HG03457 (cell line): ENCODE measurements around the gene MDFI.

Source experiments
- ATAC-seq: cut with Tn5 transposase; IDR thresholded peaks from one replicate; pipeline ENCODE4 v1.9.1; 2021; ENCODE audit warnings: moderate number of reproducible peaks; ENCODE audit not compliant: unreplicated experiment

The MDFI gene

GRCh38 chr6:41630946-41631345 lies 7.3 kb upstream of the MDFI start:
- ATAC-seq = no peak

DNA sequence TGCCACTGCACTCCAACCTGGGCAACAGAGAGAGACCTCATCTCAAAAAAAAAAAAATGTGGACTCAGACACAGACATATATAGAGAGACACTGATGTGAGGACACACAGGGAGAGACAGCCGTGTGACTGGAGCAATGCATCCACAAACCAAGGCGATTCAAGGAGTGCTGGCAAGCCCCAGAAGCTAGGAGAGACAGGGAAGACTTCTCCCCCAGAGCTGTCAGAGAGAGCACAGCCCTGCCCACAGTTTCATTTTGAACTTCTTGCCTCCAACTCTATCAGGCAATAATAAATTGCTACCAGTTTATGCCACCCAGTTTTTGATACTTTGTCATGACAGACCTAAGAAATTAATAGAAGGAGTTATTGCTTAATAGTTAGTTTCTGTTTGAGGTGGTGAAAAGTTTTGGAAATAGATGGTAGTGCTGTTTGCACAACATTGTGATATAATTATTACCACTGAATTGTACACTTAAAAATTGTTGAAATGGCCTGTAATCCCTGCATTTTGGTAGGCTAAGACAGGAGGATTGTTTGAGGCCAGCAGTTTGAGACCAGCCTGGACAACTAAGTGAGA lies 5.1 kb upstream of the MDFI start:
- no peak for ATAC-seq

DNA sequence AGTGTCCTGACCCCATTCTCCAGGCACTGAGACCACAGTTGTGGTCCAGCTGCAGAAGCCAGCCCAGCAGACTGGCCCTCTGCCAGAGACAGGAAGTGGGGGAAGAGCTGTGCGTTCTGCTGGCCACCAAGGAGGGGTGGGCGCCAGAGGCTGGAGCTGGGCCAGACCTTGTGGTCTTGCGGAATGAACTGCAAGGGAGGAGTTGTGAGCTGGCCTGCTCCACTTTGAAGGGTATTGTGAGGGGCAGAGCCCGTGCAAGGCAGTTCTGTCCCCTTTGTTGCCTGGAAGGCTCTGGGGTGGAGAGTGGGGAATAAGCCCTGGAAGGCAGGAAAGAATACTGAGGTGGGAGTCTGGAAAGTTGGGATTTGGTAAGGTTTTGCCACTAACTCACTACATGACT lies 3.6 kb upstream of the MDFI start:
- no peak for ATAC-seq

- ATAC-seq = no peak
Measured at GRCh38 chr6:41635365-41635764, 2.9 kb upstream of the MDFI start.

DNA sequence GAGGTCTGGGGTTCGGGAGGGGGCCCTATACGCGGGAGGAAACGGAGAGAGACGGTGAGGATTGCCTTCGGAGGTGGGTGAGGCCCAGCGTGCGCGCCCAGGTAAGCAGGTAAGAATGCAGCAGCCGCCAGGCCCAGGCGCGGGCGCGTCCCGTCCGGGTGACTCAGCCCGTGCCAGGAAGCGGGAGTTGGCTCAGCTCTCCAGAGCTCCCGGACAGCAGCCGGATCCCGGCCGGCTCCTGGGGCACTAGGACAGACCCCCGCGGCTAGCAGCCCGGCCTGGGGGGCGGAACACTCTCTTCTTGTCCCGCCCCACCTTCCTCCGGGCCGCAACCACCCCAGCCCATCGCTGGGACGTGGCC lies 1.5 kb upstream of the MDFI start:
- ATAC-seq = no peak

- no peak for ATAC-seq
Measured at GRCh38 chr6:41637194-41638001, 870 bp upstream of the MDFI start.

DNA sequence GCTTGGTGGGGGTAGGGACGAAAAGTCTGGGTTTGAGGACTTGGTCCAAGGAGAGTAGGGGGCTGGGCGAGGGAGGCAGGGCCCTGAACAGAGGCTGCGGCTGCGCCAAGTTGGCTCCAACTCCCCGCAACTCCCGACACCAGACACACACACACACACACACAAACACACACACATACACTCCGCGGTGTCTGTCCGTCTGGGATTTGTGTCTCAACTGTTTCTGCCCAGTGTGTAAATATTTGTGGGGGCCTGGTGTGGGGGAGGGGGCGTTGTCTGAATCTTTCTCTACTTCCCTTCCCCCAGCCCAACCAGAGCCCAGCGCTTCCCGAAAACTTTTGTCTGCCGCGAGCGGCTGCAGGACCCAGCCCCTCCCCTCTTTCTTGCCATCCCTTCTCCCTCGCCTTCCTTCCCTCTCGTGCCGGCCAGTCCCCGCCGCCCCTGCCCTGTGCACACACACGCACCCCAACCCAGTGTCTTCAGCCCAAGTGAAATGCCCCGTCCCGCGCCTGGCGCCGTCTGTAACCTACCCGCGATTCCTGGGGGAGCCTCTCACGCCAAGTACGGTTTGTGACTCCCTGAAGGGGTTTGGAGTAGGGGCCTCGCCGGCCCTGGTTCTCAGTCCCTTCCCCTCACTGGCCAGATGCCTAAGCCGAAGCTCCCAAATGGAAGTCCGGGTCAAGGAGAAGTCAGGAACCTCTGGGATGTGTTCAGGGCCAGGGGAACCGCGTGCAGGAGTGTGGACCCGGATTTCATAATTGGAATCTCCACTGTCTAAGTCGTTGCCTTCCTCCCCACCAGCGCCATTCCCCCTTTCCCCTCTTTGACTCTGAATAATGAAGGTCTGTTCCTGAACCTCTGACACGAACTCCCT lies 904 bp downstream of the MDFI start:
- ATAC-seq = no peak

DNA sequence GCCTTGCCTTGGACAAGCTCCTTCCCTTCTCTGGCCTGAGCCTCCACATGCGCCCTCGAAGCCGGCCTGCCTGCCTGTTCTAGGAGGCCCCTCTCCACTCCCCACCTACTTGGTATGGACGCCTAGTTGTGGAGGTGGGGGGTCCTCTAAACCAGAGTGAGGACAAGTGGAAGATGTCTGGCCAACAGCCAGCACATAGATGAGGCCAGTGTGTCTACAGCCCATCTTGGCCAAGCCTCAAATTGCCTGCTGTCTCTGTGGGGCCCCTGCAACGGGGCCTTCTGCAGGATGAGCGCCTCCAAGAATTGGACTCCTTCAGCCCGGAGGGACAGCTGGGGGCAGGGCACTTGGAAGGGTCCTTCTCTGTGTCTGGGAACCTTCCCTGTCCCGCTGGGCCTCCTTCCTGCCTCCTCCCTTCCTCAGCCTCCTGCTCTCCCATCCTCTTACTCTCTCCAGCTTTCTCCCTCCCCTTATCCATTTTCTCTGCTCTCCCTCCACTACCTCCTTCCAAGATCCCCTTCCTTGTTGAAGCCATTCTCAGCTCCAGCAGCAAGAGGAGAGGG lies 1.6 kb downstream of the MDFI start:
- ATAC-seq = no peak

DNA sequence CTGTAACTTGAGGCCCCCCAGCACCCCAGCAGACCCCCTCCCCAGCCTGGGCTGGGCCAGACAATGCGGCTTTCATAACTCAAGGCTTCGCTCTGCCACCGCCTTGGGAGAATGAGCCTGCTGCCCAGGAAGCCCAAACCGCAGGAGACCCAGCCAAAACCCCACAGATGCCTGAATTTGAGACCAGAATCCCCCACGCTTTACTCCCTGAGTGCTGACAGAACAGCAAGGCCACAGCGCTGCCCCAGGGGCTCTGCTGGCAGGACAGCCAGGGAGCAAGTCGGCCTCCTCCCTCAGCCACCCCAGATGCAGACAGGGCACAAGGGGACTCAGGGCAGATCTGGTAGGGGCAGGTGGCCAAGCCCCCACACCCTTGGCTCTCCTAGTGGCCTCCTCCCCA lies 2.2 kb downstream of the MDFI start:
- no peak for ATAC-seq

GRCh38 chr6:41641352-41641925 lies 3.2 kb downstream of the MDFI start:
- no peak for ATAC-seq

- ATAC-seq = no peak
Measured at GRCh38 chr6:41642090-41642959, 4.1 kb downstream of the MDFI start.

DNA sequence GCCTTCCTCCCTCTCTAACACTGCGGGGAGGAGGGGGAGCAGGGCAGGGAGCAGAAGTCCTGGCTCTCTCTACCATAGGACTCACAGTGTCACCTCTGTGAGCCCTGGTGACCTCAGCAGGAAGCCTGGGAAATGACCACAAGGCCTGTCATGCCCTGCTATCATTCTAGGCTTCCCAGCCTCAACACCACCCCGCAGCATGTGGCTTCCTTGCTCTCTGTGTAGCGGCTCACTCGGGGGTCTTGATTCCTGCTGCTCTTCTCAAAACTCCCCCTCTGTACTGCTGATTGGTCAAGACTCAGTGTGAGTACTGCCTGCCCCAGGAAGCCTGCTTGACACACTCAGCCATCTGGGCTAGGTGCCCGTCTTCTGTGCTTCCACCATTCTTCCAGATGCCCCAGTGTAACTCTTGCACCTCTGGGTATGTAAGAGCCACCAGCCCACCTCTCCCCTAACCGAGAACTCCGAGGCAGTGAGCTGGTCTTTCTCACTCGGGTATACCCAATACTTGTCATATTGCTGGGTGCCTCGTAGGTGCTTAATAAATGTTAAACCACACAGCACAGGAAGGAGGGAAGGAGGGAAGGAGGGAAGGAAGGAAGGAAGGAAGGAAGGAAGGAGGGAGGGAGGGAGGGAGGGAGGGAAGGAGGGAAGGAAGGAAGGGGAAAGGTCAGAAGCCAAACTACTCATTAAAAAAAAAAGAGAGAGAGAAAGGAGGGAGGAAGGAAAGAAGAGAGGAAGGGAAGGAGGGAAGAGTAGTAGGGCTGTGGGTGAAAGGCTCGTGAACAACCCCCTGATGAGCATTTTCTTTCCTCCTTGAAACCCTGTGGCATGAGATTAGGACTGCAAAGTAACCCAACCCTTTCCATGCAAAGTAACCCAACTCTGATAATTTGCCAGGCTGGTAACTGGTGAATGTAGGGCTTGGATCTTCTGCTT lies 5.0 kb downstream of the MDFI start:
- no peak for ATAC-seq

DNA sequence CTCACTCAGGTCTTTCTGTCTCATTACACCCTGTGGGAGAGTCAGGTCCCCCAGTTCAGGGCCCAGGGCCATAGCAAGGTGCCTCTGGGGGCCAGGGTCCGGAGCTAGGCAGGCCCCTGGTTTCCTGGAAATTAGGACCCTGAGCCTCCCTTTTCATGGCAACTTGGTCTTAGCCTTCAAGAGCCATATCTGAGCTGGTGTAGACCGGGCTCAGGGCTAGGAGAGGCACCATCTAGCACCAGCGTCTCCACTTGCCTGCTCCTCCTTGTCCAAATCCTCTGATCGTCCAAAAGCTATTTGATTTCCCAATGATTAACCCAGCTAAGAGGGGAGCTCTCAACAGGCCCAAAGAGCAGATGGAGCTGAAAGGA lies 5.6 kb downstream of the MDFI start:
- no peak for ATAC-seq

DNA sequence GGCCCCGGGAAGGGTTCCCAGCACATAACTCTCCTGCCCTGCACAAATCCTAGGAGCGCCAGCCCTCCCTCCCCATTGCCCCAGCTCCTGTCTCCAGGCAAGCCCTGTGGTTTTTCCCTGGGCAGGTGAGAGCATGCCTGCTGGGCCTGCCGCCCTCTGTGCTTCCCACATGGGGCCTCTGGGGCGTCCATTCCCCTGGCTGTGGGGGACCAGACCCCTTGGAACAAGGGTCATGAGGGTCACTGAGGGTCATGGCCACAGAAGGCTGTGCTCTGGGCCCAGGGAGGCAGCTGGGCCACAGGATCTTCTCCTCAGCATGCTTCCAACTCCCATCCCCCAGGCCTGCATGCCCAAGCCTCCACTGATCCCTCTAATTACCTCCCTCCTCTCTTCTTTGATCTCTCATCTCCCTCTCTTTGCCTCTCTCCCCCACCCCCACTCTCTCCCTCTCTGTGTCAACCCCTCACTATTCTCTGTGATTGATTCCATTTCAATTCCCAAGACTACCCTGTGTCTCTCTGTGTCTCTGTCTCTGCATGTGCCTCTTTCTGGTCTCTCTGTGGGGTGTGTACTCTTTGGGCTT lies 6.1 kb downstream of the MDFI start:
- ATAC-seq = no peak

- ATAC-seq = no peak
Measured at GRCh38 chr6:41645007-41645618, 6.8 kb downstream of the MDFI start.

DNA sequence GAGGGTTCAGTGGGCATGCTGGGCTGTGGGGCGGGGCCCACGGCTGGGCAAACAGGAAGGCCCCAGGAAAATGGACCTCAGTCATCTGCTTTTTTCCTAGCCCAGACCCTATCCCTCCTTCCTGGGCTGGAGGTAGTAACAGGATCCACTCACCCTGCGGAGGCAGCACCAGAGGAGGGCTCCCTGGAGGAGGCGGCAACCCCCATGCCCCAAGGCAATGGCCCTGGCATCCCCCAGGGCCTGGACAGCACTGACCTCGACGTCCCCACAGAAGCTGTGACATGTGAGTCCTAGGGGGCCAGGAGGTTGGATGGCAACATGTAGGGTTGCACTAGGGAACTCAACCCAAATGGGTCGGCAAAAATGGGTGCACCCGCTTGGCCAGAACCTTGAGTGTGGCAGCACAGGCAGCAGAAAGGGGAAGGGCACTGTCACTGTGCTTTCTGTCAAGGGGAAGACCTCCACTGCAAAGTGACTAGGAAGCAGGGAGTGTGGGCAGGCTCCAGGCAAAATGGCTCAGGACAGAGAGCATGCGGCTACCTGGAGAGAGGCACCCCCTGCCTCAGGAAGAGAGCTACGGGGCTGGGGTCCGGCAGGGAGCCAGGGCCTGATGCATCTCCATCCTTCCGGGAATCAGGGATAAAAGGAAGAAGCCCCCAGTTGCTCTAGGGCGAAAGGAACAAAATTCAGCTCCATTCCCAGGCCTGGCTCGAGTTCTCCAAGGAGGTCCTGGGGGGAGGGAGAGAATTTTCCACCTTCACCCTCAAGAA lies 7.9 kb downstream of the MDFI start:
- ATAC-seq = no peak

DNA sequence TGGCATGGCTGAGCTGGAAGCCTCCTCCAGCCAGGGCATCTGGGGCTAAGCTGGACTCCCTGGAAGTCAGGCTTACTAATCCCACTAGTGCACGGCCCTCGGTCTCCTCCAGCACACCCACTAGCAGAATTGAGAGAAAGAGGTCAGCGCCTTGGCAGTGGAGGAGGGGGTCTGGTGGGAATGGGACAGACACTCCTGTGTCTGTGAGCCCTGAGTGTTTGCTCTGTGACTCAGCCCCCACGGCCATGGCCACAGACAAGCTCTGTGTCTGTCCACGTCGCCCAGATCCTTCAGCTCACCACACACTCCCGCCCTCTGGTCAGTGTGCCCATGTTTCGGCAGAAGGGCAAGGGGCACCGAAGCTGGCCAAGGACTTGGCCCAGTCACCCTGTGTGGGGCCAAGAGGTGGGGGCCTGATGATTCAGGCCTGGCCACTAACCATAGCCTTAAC lies 8.8 kb downstream of the MDFI start:
- no peak for ATAC-seq
